GM19043 (cell line): ENCODE data around the gene CCDC90B.
"Not testable (repeated sequence)": the region's sequence is repeated elsewhere in the genome, so short reads cannot be mapped to it uniquely, and the experiment has no call there.

Source experiments
- ATAC-seq: cut with Tn5 transposase; IDR thresholded peaks from one replicate; pipeline ENCODE4 v1.9.1; 2021; ENCODE audit warnings: low read depth; ENCODE audit not compliant: unreplicated experiment

Gene CCDC90B

DNA sequence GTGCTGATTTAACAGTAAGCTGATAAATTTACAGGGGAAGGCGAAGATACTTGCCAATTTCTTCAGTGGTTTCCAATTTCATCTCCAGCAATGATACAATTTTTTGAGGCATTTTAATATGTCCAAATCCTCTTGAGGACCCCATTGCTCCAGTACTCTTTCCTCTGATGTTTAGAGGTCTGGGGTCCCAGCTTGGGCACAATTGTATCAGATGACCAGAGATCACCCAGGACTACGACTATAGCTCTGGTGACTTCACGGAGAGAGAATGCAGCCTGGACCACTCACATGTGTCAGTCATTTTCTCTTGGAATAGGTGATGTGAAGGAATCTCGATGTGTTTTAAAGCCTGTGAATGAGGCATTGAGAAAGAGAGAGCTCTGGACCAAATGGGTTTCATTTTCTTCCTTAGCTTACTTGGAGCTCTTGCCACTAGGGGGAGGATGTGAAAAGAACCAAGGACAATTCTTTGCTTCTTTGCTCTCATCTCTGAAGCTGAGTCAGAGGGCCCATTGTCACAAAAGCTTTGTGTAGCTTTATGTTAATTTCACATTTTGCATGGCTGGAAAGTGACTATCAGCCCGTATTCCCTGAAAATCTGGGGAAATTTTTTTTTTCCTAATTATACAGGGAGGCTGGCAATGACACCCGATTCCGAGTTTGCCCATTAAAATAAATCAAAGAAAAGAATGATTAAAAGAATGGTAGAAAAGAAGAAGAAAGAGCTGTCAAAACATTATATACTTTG is 6.7 kb upstream of the CCDC90B start:
- peak; percentile 59 for ATAC-seq

- ATAC-seq: no peak
These were observed 1.5 kb upstream of the CCDC90B start for GRCh38 chr11:83287631-83288030.

DNA sequence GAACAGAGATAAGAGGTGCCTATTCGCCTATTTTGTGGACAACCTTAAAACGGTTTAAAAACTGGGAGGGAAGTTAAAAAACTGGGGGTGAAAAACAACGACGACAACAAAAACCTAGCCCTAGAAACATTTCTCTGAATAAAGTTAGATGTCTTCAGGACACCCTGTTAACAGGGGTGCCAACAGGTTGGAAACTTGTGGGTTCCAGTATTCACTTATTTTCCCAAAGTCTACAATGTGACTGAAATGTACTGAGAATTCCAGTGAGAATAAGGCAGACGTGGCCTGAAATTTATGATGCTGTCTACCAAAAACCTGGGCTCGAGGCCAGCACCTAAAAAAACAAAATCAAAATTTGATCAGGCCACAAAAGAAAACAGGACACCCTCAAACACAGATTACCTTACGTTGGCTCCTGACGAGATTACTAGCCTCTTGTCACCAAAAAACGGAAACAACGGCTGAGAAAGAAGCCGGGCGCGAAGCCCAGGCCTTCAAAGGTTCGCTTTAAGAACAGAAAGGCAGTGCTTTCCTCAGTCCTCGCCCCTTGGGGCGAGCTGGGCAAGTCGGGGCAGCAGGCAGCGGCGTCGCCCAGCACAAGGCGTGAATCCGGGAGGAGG is 906 bp downstream of the CCDC90B start:
- ATAC-seq: peak; percentile 31

DNA sequence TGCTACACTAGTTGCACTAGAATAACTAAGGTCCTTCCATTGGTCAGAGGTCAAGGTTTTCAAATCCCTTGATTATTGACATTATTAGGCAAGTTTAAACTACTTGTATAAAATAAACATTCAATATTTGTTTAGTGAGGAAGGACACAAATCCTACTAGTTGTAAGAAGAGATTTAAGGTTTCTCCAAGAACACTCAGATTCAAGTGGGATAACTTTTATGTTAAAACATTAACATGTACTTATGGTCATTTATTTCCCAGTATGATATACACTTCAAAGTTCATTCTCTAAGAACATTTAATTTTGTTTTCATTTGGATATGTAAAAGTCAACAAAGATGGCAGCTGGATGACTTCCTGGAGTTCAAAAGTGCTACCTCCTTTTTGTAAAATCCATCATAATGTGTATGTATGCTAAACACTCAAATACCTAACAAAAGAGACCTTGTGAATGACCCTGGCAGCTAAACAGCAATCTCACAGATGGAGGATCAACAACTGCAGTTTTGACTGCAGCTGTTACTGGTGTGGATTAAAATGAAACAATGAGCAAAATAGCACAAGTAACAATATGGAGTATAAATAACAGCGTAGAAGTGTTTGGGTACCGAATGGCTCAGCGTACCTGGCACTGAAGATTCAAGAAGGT is 1.5 kb downstream of the CCDC90B start:
- no peak for ATAC-seq

GRCh38 chr11:83282084-83282716 is 4.0 kb downstream of the CCDC90B start:
- ATAC-seq: no peak

DNA sequence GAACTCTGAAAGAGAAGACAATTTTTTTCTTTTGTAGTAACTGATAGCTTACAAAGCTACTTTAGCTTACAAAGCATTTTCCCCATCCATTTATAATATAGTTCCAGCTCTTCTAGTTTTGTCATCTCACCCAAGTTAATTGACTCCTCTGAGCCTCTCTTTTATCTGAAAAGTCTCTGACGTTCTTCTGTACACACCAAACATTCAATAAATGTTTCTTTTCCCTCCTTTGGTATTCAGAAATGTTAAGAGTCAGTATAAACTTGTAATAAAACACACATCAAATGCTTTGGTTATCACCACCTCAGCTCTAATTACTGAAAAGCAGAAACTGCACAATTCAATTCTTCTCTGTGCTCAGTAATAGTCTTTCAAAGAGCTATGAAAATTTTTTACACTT is 5.9 kb downstream of the CCDC90B start:
- no peak for ATAC-seq

DNA sequence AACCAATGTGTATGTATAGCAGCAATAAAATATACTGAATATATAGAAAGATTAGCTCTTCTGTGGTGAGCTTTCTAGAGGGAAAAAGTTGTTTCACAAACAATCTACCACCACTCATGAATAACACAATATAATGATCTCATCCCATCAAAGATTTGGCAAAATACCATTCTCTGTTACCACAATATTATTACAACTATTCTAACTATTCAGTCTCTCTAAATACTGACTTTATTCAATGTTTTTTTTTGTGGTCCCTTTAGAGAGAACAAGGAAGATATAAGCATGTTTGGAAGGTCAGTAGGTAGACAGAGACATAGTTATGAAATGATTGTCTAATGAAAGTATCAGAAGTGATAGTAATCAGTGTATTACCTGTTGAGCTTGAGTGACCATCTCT is 7.8 kb downstream of the CCDC90B start:
- no peak for ATAC-seq

DNA sequence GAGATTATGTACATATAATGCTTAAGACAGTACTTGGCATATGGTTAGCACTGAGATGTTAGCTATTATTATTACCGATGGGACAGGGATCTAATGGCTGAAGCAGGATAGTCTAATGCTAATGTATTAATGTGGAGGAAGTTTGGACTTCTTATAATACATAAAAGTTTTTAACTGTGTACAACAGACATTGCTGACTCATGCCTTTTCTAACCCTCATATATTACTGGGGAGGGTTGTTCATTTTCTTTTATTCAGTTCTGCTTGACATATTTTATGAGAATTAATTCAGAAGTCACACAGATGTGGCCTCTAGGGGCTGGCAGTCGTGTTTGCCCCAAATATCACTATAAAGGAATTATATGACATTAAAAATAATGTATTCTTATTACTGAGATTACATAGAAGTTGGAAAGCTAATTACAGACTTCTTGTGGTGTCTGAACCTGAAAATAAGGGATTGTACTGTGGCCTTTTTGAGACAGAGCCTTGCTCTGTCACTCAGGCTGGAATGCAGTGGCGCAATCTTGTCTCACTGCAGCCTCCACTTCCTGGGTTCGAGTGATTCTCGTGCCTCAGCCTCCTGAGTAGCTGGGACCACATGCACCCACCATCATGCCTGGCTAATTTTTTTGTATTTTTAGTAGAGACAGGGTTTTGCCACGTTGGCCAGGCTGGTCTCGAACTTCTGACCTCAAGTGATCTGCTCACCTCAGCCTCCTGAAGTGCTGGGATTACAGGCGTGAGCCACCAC is 10.1 kb downstream of the CCDC90B start:
- no peak for ATAC-seq

DNA sequence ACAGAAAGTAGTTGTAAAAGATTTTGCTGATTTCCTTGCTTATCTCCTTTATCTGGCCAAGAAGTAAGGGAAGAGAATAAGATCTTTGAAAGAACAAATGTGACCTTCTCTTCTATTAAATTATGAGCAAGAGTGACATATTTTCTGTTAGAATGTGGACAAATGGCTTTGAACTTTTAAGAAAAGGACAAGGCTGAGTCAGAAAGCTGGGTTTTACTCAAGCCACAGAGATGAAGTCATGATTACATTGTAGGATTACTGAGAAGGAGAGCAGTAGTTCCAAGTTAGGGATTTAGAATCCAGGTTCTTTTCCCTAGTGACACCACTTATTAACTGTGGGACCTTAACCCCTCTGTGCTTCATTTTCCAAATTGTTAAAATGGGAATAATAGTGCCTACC is 13.5 kb downstream of the CCDC90B start:
- no peak for ATAC-seq

- not testable (repeated sequence) for ATAC-seq
These were observed 14.4 kb downstream of the CCDC90B start for GRCh38 chr11:83271734-83272133.

- not testable (repeated sequence) for ATAC-seq
These were observed 17.1 kb downstream of the CCDC90B start for GRCh38 chr11:83269080-83269479.

- no peak for ATAC-seq
These were observed 20.8 kb downstream of the CCDC90B start for GRCh38 chr11:83265331-83265730.

- no peak for ATAC-seq
These were observed 26.6 kb downstream of the CCDC90B start for GRCh38 chr11:83259559-83259958.

GRCh38 chr11:83257761-83258168 is 28.4 kb downstream of the CCDC90B start:
- no peak for ATAC-seq

- no peak for ATAC-seq
These were observed 29.4 kb downstream of the CCDC90B start for GRCh38 chr11:83256602-83257340.

DNA sequence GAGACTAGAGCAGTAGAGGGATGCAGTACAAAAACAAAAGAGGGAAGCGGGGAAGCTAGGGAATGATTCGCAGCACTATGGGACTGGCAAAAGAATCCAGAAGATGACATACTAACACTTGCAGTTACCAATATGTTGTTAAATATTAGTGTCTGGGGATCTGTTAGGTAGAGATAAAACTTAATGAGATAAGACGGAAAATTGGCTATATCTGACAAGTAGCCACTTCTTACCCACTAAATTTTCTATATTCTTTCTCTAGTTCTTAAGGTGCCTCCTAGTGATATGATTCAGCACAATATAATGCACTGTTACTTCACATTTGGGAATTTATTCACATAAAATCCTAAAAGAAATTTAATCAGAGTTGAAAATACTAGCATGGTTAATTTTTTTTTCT is 30.8 kb downstream of the CCDC90B start:
- ATAC-seq: no peak

DNA sequence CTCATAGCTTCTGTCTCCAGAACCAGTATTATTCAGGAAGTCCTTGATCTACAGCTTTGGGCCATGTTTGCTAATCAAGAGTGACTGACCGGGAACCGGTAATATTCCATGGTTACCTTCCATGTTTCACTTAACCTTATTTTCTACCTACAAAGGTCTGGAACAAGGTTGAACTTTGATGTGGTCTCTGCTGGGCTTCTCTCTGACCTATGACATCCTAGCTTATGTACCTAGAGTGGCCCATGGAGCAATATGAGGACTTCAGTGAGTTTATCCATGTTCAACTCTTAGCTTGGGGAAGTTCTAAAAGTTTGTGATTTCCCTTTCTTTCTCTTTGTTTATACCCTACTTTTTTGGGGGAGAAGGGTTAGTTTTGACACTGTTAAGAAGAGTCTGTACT is 33.2 kb downstream of the CCDC90B start:
- no peak for ATAC-seq

DNA sequence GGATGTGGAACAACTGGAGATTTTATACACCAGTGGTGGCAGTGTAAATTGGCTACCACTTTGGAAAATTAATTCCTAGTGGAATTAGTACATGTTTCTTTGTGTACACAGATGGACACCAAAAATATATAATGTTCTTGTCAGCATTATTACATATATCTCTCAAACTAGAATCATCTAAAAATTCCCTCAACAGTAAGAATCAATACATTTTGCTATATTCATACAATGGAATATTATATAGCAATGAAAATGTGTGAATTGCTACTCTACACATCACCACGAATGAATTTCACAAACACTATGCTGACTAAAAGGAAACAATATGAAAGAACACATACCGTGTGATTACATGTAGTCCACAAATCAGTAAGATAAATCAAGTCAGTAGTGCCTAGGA is 33.9 kb downstream of the CCDC90B start:
- no peak for ATAC-seq

DNA sequence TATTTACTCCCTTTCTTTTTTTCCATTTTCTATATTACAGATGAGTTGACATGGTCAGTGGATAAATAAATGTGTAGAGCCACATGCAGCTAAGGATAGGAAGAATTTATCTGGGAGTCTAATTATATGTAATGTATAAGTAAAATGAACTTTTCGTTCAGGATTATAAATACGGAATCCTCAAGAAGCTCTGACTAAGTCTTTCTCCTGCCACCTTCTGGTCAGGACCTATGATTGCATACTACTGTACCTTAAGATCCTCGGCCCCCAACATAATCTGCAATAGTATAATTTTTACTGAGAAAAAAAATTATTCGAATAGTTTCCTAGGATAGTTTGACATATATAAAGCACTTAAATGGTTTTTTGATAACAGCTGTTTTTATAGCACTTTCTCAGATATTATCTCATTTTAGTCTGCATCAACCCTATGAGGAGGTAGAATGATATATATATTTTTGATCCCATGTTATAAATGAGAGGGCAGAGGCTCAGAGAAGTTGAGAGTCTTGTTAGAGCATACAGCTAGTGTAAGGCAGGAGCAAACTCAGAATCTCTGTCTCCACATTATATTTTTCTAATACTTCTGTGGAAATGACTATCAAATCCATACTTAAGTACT is 36.1 kb downstream of the CCDC90B start:
- no peak for ATAC-seq

GRCh38 chr11:83249445-83249844 is 36.7 kb downstream of the CCDC90B start:
- ATAC-seq: no peak
